ENCODE measurements around the gene ANKFY1.

GRCh38 chr17:4178651-4179050 is 85.1 kb downstream of the ANKFY1 start:
- no peak for TF ChIP-seq CTCF (IDR thresholded peaks at IDR 0.05)
- TF ChIP-seq CHD2 (IDR thresholded peaks at IDR 0.05; ENCODE audit: low read length, partially characterized antibody) = no peak
- TF ChIP-seq SIN3A (IDR thresholded peaks at IDR 0.05; ENCODE audit: borderline replicate concordance, low read depth, low read length) = no peak
- no peak for TF ChIP-seq USF1 (IDR thresholded peaks at IDR 0.05; ENCODE audit: borderline replicate concordance, low read depth)
- TF ChIP-seq TAF1 (IDR thresholded peaks at IDR 0.05; ENCODE audit: borderline replicate concordance, low read depth, low read length) = no peak
- no peak for TF ChIP-seq POLR2AphosphoS5 (IDR thresholded peaks at IDR 0.05; ENCODE audit: low read depth, low read length)
- TF ChIP-seq GATA2 (CRISPR knock-in tag; IDR thresholded peaks at IDR 0.05) = no peak
- no peak for TF ChIP-seq USF2 (IDR thresholded peaks at IDR 0.05; ENCODE audit: borderline replicate concordance, low read depth, low read length)

Data from SK-N-SH (cell line).